Measurements from ENCODE around the gene RPL9. TPM values are rescaled to one million over a fixed set of nuclear protein-coding genes. Genes with fewer than 3 reads are reported as not detected.

RPL9 gene
- total and polyA plus RNA-seq, 2 of the 4 experiments (the other 2 are of a cell fraction), result 1,627 to 1,905 TPM

- H3K9me1 ChIP-seq (ENCODE audit: insufficient read depth, low read length), result no peaks in the 10 kb centered on the region
- H2AK5ac ChIP-seq (ENCODE audit: low read depth, low read length), result no peak overlapping the region
- ChIA-PET POLR2A (ENCODE audit: unreplicated experiment) (interaction anchor here (0.5 to 0.6 kb wide), 2 partner anchors 11 to 158 kb away, joined by 3 read pairs; no protein-coding TSS in a partner anchor), CTCF (interaction anchor here (0.5 kb wide), 1 partner anchor 508 kb away, joined by 3 read pairs; no protein-coding TSS in a partner anchor)
- peak overlapping the region; percentile 66; the same call in 1 of the 2 replicates for H3K4ac ChIP-seq (ENCODE audit: low read depth, low read length)
- no peak overlapping the region for H3K56ac ChIP-seq (ENCODE audit: extremely low read depth, insufficient read depth, low read length)
- DNase-seq (peak; percentile 92), ATAC-seq (ENCODE audit: low read depth) (peak; percentile 83)
- intact Hi-C loops (cut with micrococcal nuclease), result no loop called here
- H3K79me1 ChIP-seq (ENCODE audit: low read depth in 1 of 2, low read length in 2 of 2), result peaks cover 5 to 17% of the 10 kb centered on the region in 2 experiments; a peak in 3 of 4 replicates
- no peak overlapping the region; the same call in 1 of the 2 replicates for H4K91ac ChIP-seq (ENCODE audit: insufficient read depth, low read depth, low read length)
- peak overlapping the region; percentile 83 for H2AFZ ChIP-seq (replicated peaks; ENCODE audit: low read length, poor library complexity)
- H3K23ac ChIP-seq (ENCODE audit: low read depth, low read length), result peak overlapping the region; percentile 58; the same call in 1 of the 2 replicates
- peak overlapping the region; percentile 47; the same call in 1 of the 2 replicates for H3K14ac ChIP-seq (replicated peaks; ENCODE audit: low read depth, low read length)
- H3K36me3 ChIP-seq (ENCODE audit: control insufficient read depth, insufficient read depth, low read length), result no peaks in the 10 kb centered on the region; the same call in none of the 2 replicates
- no peak overlapping the region; the same call in 1 of the 2 replicates for H3K9ac ChIP-seq (ENCODE audit: low read depth, low read length)
- H3K27ac ChIP-seq (ENCODE audit: insufficient read depth, low read length), result peak overlapping the region; percentile 77; the same call in 1 of the 2 replicates
- 0 out of 2 replicates have a peak overlapping the region, but pooled peaks have one; percentile 51 for H2BK120ac ChIP-seq (ENCODE audit: low read depth, low read length)
- BruUV-seq (replicated peaks), result no TSS peak
- peak overlapping the region; percentile 63 to 90 for H4K8ac ChIP-seq (ENCODE audit: low read depth in 2 of 2, low read length in 2 of 2)
- peak overlapping the region; percentile 99 for H4K5ac ChIP-seq (ENCODE audit: low read depth, low read length)
- no peak overlapping the region for H2BK20ac ChIP-seq (ENCODE audit: low read depth, low read length)
- H2AK9ac ChIP-seq (replicated peaks; ENCODE audit: low read depth, low read length, poor library complexity), result no peak overlapping the region
- dilution Hi-C loops (cut with HindIII; ENCODE audit: low sequenced_read_pairs, unreplicated experiment), result no loop called here
- 57% methylated on average over 1 of the region's 2 CpGs; no CpG with 5 or more reads in 1 of the 2 experiments for WGBS, 2 experiments (ENCODE audit: extremely low coverage in 2 of 2, insufficient read length in 1 of 2)
- peak overlapping the region; percentile 77; the same call in 1 of the 2 replicates for H3K18ac ChIP-seq (ENCODE audit: low read depth, low read length)
- no peaks in the 10 kb centered on the region for H3K9me3 ChIP-seq (ENCODE audit: control insufficient read depth, insufficient read depth, low read length)
- H2BK15ac ChIP-seq (ENCODE audit: low read depth, low read length), result no peak overlapping the region
- in situ Hi-C loops (cut with MboI; ENCODE audit: low sequenced_read_pairs), result loop anchor here (10.0 kb wide), 1 partner anchor 510 kb away; the partner anchor contains the start of gene PDS5A
- H3K4me1 ChIP-seq (ENCODE audit: control insufficient read depth, insufficient read depth, low read length), result no peaks in the 10 kb centered on the region
- no peak overlapping the region; the same call in 1 of the 2 replicates for H3K4me3 ChIP-seq (ENCODE audit: insufficient read depth, low read depth, low read length)
- H3K4me2 ChIP-seq (ENCODE audit: low read depth, low read length), result peak overlapping the region; percentile 93; the same call in 1 of the 2 replicates
- H2BK5ac ChIP-seq (ENCODE audit: low read depth, low read length, poor library complexity, severe bottlenecking), result peak overlapping the region; percentile 78
- TF ChIP-seq CHD1 (IDR thresholded peaks at IDR 0.05; ENCODE audit: low read depth, low read length), result no peak
- TF ChIP-seq CEBPB (IDR thresholded peaks at IDR 0.05; ENCODE audit: low read depth, low read length), result peak; percentile 77
- no peak for TF ChIP-seq NFE2L2 (IDR thresholded peaks at IDR 0.05; ENCODE audit: low read depth, low read length)
- peak; percentile 52 for TF ChIP-seq FOS (IDR thresholded peaks at IDR 0.05; ENCODE audit: low read depth, low read length)
- peak; percentile 35 for TF ChIP-seq RAD21 (IDR thresholded peaks at IDR 0.05; ENCODE audit: low read length)
- 0 out of 2 replicates have a peak, but pooled peaks have one; percentile 12 for TF ChIP-seq SMC3 (IDR thresholded peaks at IDR 0.05; ENCODE audit: low read depth, low read length)
- peak; percentile 31; the same call in 1 of the 2 replicates for TF ChIP-seq CTCF (conservative IDR thresholded peaks at IDR 0.05; ENCODE audit: low read depth, low read length)
- no peaks in the 10 kb centered on the region for H4K20me1 ChIP-seq (ENCODE audit: insufficient read depth, low read length)
- no peaks in the 10 kb centered on the region for H3K27me3 ChIP-seq (ENCODE audit: control insufficient read depth, insufficient read depth, low read length)
Observed at GRCh38 chr4:39464886-39465501, 6.3 kb upstream of the RPL9 start.
